H1 (cell line): ENCODE data around the gene ADGB. TPM values are rescaled to one million over a fixed set of nuclear protein-coding genes. Genes with fewer than 3 reads are reported as not detected.

ENCODE experiments used
- TBP ChIP-seq: IDR thresholded peaks from 2 replicates; pipeline ENCODE4 v1.6.1; 2011; ENCODE audit warnings: low read depth, low read length, improper control_type of control experiment
- polyA plus RNA-seq, 7 experiments: library from polyadenylated mRNA; depleted of rRNA in 3 of 7; stranded (reverse) in 5 of 7; unstranded in 2 of 7; fragments of >200 nt in 5 of 7; fragments of 200-250 nt in 2 of 7; gene quantifications; 1 replicate in 5 of 7; 2 replicates in 1 of 7; 4 replicates in 1 of 7; pipeline versions ENCODE4 v1.2.1 to v1.2.3, GENCODE V29; 2011 to 2013; ENCODE audit warnings: missing spikeins in 2 of 7, mixed read lengths in 2 of 7
- total RNA-seq: library from RNA; stranded (reverse); fragmentation: NEBNext Ultra II Directional; extraction: Animal tissue kit (Norgen Biotek cat#: 25700); gene quantifications from 2 replicates; pipeline ENCODE4 v1.2.1, GENCODE V29; 2021
- TF ChIP-seq, protein P1 (sequence below): IDR thresholded peaks from 2 replicates; pipeline ENCODE4 v1.6.1; 2012; ENCODE audit warnings: low read length, inconsistent platforms

The ADGB gene
- total and polyA plus RNA-seq, 2 of the 8 experiments (the other 6 are each of a cell fraction or from before 2014, with no cell fraction given) = not detected

DNA sequence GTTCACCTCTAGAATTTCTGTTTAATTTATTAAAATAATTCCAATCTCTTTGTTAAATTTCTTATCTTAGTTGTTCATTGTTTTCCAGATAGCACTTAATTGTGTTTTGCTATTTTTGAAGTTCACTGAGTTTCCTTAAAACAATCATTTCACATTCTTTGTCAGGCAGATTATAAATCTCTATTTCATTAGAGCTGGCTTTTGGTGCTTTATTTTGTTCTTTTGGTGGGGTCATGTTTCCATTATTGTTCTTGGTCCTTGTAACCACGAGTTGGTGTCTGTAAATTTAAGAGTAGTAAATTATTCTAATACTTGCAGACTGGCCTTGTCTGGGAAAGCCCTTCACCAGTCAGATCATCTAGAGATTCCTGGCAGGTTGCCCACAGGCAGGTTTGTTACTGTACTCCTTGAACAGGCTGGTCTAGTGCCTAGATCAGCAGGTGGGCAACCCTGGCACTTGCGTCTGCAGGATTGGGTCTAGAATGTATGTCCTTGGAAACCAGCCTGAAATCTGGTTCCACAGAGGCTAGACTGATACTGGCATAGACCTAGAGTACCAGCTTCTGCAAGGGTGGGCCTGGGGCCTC is 110.4 kb downstream of the ADGB start (continued):
- TF ChIP-seq, protein P1, sequence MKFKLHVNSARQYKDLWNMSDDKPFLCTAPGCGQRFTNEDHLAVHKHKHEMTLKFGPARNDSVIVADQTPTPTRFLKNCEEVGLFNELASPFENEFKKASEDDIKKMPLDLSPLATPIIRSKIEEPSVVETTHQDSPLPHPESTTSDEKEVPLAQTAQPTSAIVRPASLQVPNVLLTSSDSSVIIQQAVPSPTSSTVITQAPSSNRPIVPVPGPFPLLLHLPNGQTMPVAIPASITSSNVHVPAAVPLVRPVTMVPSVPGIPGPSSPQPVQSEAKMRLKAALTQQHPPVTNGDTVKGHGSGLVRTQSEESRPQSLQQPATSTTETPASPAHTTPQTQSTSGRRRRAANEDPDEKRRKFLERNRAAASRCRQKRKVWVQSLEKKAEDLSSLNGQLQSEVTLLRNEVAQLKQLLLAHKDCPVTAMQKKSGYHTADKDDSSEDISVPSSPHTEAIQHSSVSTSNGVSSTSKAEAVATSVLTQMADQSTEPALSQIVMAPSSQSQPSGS = no peak
- no peak for TF ChIP-seq TBP
